Body of pancreas (tissue), 4 donors: ENCODE results near the gene NHSL1.

Source experiments
- CTCF ChIP-seq, 7 experiments: fragments of 450-650 bp in 4 of 7; fragments of 200-600 bp in 3 of 7; sonication (generic) in 3 of 7; IDR thresholded peaks; one replicate each; pipeline ENCODE4 v1.5.1; 2016 to 2019; ENCODE audit warnings: antibody characterized with exemption in 7 of 7
- POLR2A ChIP-seq, 3 donors: fragments of 450-650 bp; IDR thresholded peaks; one replicate each; pipeline ENCODE4 v1.6.1; 2016; ENCODE audit warnings: antibody characterized with exemption in 3 of 3, mild to moderate bottlenecking in 2 of 3

GRCh38 chr6:138523347-138524210, 24.3 kb upstream of the NHSL1 start:
- TF ChIP-seq CTCF (IDR thresholded peaks at IDR 0.05) (no peak), POLR2A (IDR thresholded peaks at IDR 0.05) (no peak)
